Activated T-cell treated with anti-CD3 and anti-CD28 coated beads for 4 hours (primary cell): ENCODE data around the gene TNKS1BP1.
A peak's percentile ranks its signal among the peaks of the same experiment; 100 is the strongest.
"Not testable (repeated sequence)": the region's sequence is repeated elsewhere in the genome, so short reads cannot be mapped to it uniquely, and the experiment has no call there.

Experiments used
- DNase-seq: peaks from one replicate; pipeline ENCODE4 v3.0.0-alpha.2; 2020

TNKS1BP1 gene

GRCh38 chr11:57353852-57354251 is 29.1 kb upstream of the TNKS1BP1 start:
- no peak for DNase-seq

GRCh38 chr11:57353446-57353845 is 28.7 kb upstream of the TNKS1BP1 start:
- no peak for DNase-seq

GRCh38 chr11:57353036-57353435 is 28.3 kb upstream of the TNKS1BP1 start:
- DNase-seq = no peak

GRCh38 chr11:57349491-57350274 is 24.9 kb upstream of the TNKS1BP1 start:
- peak; percentile 47 for DNase-seq

GRCh38 chr11:57348636-57349313 is 24.0 kb upstream of the TNKS1BP1 start:
- DNase-seq = no peak

GRCh38 chr11:57348052-57348451 is 23.3 kb upstream of the TNKS1BP1 start:
- DNase-seq = no peak

- DNase-seq = no peak
These were observed 22.6 kb upstream of the TNKS1BP1 start for GRCh38 chr11:57347336-57347735.

- DNase-seq = peak; percentile 69
These were observed 20.9 kb upstream of the TNKS1BP1 start for GRCh38 chr11:57345555-57346211.

GRCh38 chr11:57344826-57345225 is 20.1 kb upstream of the TNKS1BP1 start:
- no peak for DNase-seq

- DNase-seq = no peak
These were observed 19.1 kb upstream of the TNKS1BP1 start for GRCh38 chr11:57343825-57344224.

GRCh38 chr11:57342702-57343101 is 17.9 kb upstream of the TNKS1BP1 start:
- no peak for DNase-seq

GRCh38 chr11:57341250-57341808 is 16.6 kb upstream of the TNKS1BP1 start:
- DNase-seq = no peak

- no peak for DNase-seq
These were observed 15.4 kb upstream of the TNKS1BP1 start for GRCh38 chr11:57340039-57340615.

- DNase-seq = no peak
These were observed 14.6 kb upstream of the TNKS1BP1 start for GRCh38 chr11:57339328-57339727.

- DNase-seq = no peak
These were observed 13.4 kb upstream of the TNKS1BP1 start, which contains the start of gene P2RX3 for GRCh38 chr11:57338142-57338541. P2RX3 (plus strand) TSS chr11:57338352; CDS start chr11:57338551, 199 bp downstream.

- not testable (repeated sequence) for DNase-seq
These were observed 12.1 kb upstream of the TNKS1BP1 start for GRCh38 chr11:57336856-57337255.

- no peak for DNase-seq
These were observed 11.4 kb upstream of the TNKS1BP1 start for GRCh38 chr11:57336111-57336666.

- DNase-seq = peak; percentile 75
These were observed 10.8 kb upstream of the TNKS1BP1 start, which contains the start of gene SSRP1 for GRCh38 chr11:57335343-57336110. SSRP1 (minus strand) TSS chr11:57335892; CDS start chr11:57335121, 771 bp downstream.

- no peak for DNase-seq
These were observed 10.2 kb upstream of the TNKS1BP1 start for GRCh38 chr11:57335023-57335342.

GRCh38 chr11:57332694-57333440 is 8.1 kb upstream of the TNKS1BP1 start:
- DNase-seq = no peak

GRCh38 chr11:57331720-57332119 is 7.0 kb upstream of the TNKS1BP1 start:
- DNase-seq = no peak
